Keratinocyte (primary cell): ENCODE data around the gene TEX44. TPM values are rescaled to one million over a fixed set of nuclear protein-coding genes. Genes with fewer than 3 reads are reported as not detected.
"Not testable (repeated sequence)": the region's sequence is repeated elsewhere in the genome, so short reads cannot be mapped to it uniquely, and the experiment has no call there.

Experiments
- DNase-seq: peaks from one replicate; pipeline ENCODE4 v3.0.0-alpha.2; 2011; ENCODE audit warnings: low read depth, missing footprints, low spot score
- FAIRE-seq: peaks from 2 replicates; lab custom pipeline; 2011; peaks lifted over from hg19 to GRCh38; lab: Jason Lieb, UNC
- H2AFZ ChIP-seq: 2 replicates; pipeline ENCODE4 v1.6.0; 2012; ENCODE audit warnings: low read length, control low read depth, inconsistent platforms; ENCODE audit not compliant: control insufficient read depth
- H3K27ac ChIP-seq: 2 replicates; pipeline ENCODE4 v1.5.1; 2011; ENCODE audit warnings: low read length; ENCODE audit not compliant: control insufficient read depth, insufficient read depth
- H3K27me3 ChIP-seq: 3 replicates; pipeline ENCODE4 v1.6.0; 2011; ENCODE audit warnings: low read length; ENCODE audit not compliant: control insufficient read depth, insufficient read depth; ENCODE audit errors: extremely low read depth
- H3K36me3 ChIP-seq, 2 experiments: 2 replicates in 1 of 2; 3 replicates in 1 of 2; pipeline ENCODE4 v1.5.1; 2011; ENCODE audit warnings: low read length in 2 of 2, mild to moderate bottlenecking in 1 of 2; ENCODE audit not compliant: control insufficient read depth in 2 of 2, insufficient read depth in 2 of 2; ENCODE audit errors: extremely low read depth in 1 of 2
- H3K4me1 ChIP-seq: 3 replicates; pipeline ENCODE4 v1.5.1; 2011; ENCODE audit warnings: low read length; ENCODE audit not compliant: control insufficient read depth, insufficient read depth; ENCODE audit errors: extremely low read depth
- H3K4me2 ChIP-seq: 3 replicates; pipeline ENCODE4 v1.6.0; 2011; ENCODE audit warnings: low read depth, low read length; ENCODE audit not compliant: control insufficient read depth, insufficient read depth; ENCODE audit errors: extremely low read depth
- H3K4me3 ChIP-seq, 3 experiments: fragments of 200-600 bp in 1 of 3; sonication (generic) in 1 of 3; 2 replicates in 2 of 3; 3 replicates in 1 of 3; pipeline ENCODE4 v1.5.1; 2011 to 2016; ENCODE audit warnings: low read length in 3 of 3, mild to moderate bottlenecking in 3 of 3, control low read depth in 2 of 3, inconsistent platforms in 1 of 3, low read depth in 1 of 3, mixed read lengths in 1 of 3, mixed run types in 1 of 3, moderate library complexity in 1 of 3; ENCODE audit not compliant: control insufficient read depth in 2 of 3, insufficient read depth in 2 of 3; ENCODE audit errors: extremely low read depth in 1 of 3
- H3K79me2 ChIP-seq: 2 replicates; pipeline ENCODE4 v1.6.0; 2012; ENCODE audit warnings: low read length; ENCODE audit not compliant: control insufficient read depth, insufficient read depth
- H3K9ac ChIP-seq: 3 replicates; pipeline ENCODE4 v1.6.0; 2011; ENCODE audit warnings: low read length; ENCODE audit not compliant: control insufficient read depth, insufficient read depth; ENCODE audit errors: extremely low read depth
- H3K9me1 ChIP-seq: 3 replicates; pipeline ENCODE4 v1.6.0; 2011; ENCODE audit warnings: low read length; ENCODE audit not compliant: control insufficient read depth, insufficient read depth; ENCODE audit errors: extremely low read depth
- H3K9me3 ChIP-seq: 2 replicates; pipeline ENCODE4 v1.5.1; 2012; ENCODE audit warnings: low read depth, low read length; ENCODE audit not compliant: control insufficient read depth
- H4K20me1 ChIP-seq: 3 replicates; pipeline ENCODE4 v1.6.0; 2011; ENCODE audit warnings: low read length; ENCODE audit not compliant: control insufficient read depth, insufficient read depth; ENCODE audit errors: extremely low read depth
- CTCF ChIP-seq, 3 experiments: IDR thresholded peaks in 1 of 3; conservative IDR thresholded peaks in 1 of 3; optimal IDR thresholded peaks in 1 of 3; 2 replicates in 2 of 3; 3 replicates in 1 of 3; pipeline versions ENCODE3 to v1.5.1; 2011; ENCODE audit warnings: low read length in 3 of 3, mild to moderate bottlenecking in 3 of 3, moderate library complexity in 2 of 3, control low read depth in 1 of 3, inconsistent platforms in 1 of 3; ENCODE audit not compliant: insufficient read depth in 2 of 3; ENCODE audit errors: extremely low read depth in 1 of 3
- EZH2 ChIP-seq: IDR thresholded peaks from one replicate; pipeline ENCODE4 v1.6.1; 2012; ENCODE audit warnings: inconsistent platforms, mild to moderate bottlenecking, low read length, moderate library complexity
- dilution Hi-C: fragments of 300-500 bp; cut with MboI; formaldehyde crosslinking; loops from one replicate; pipeline ENCODE4 v1.7.0; 2020; ENCODE audit warnings: low sequenced_read_pairs; ENCODE audit not compliant: extremely low pct_ligation_motif_present
- polyA plus RNA-seq, 5 experiments: library from polyadenylated mRNA; depleted of rRNA in 3 of 5; stranded (reverse) in 3 of 5; stranded (forward) in 1 of 5; unstranded in 1 of 5; fragments of >200 nt; gene quantifications; 1 replicate in 1 of 5; 2 replicates in 3 of 5; 3 replicates in 1 of 5; pipeline versions ENCODE4 v1.2.1 to v1.2.3, GENCODE V29; 2011 to 2012; ENCODE audit warnings: missing spikeins in 2 of 5, low read depth in 1 of 5, low replicate concordance in 1 of 5

TEX44 gene
- polyA plus RNA-seq, 1 donor (not counting 4 experiments of a cell fraction or from before 2014, with no cell fraction given) = not detected

DNA sequence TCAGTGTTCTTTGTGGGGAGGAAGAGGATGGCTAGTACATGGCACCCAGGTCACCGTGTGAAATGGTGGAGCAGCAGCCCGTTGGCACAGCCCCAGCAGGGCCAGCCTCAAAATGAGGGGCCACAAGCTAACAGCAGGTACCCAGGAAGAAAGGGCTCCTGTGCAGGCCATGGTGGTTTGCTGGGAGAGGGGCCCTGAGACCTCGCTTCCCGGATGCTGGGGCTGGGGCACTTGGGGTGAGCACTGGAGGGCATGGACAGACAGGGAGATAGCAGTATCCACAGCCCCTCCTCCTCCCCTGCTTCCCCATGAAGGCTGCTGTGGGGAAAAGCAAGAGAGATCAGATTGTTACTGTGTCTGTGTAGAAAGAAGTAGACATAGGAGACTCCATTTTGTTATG is 16.2 kb upstream of the TEX44 start:
- no peaks in the 10 kb centered on the region for H3K36me3 ChIP-seq
- dilution Hi-C loops = no loop called here
- TF ChIP-seq EZH2 (no peak), CTCF (optimal IDR thresholded peaks at IDR 0.05 in 1 of 3, IDR thresholded peaks at IDR 0.05 in 1 of 3, conservative IDR thresholded peaks at IDR 0.05 in 1 of 3; ENCODE audit: extremely low read depth in 1 of 3, insufficient read depth in 2 of 3, low read length in 3 of 3) (no peak)
- H3K9me3 ChIP-seq = no peaks in the 10 kb centered on the region
- no peaks in the 10 kb centered on the region for H3K27me3 ChIP-seq
- peak overlapping the region; percentile 43 for H2AFZ ChIP-seq
- H3K27ac ChIP-seq = peak overlapping the region; percentile 14
- no peaks in the 10 kb centered on the region for H4K20me1 ChIP-seq
- H3K9ac ChIP-seq = no peak overlapping the region
- peaks cover 4% of the 10 kb centered on the region for H3K4me1 ChIP-seq
- no peak overlapping the region for H3K4me2 ChIP-seq
- no peak for FAIRE-seq
- no peak for DNase-seq
- H3K4me3 ChIP-seq = no peak overlapping the region
- no peaks in the 10 kb centered on the region for H3K79me2 ChIP-seq
- H3K9me1 ChIP-seq = no peaks in the 10 kb centered on the region

DNA sequence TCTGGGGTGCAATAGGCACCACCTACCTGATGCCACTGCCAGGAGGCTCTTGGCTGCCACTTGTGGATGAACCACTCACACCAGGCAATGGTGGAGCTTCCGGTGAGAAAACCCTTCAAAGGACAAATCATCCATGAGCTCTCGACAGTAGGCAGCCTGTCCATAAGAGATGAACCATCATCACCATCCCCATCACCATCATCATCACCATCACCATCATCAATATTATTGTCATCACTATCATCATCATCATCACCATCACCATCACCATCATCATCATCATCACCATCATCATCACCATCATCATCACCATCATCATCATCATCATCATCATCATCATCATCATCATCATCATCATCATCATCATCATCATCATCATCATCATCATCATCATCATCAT is 14.0 kb upstream of the TEX44 start:
- dilution Hi-C loops, H3K27ac ChIP-seq, H3K4me2 ChIP-seq, DNase-seq, H3K79me2 ChIP-seq, H3K4me3 ChIP-seq, H3K36me3 ChIP-seq, H3K4me1 ChIP-seq, H3K27me3 ChIP-seq, H3K9me3 ChIP-seq, FAIRE-seq, H2AFZ ChIP-seq, H3K9me1 ChIP-seq, H4K20me1 ChIP-seq, H3K9ac ChIP-seq: not testable (repeated sequence)

- dilution Hi-C loops = no loop called here
- Histone ChIP-seq H3K27me3 (no peaks in the 10 kb centered on the region), H3K9ac (no peak overlapping the region), H3K79me2 (no peaks in the 10 kb centered on the region), H3K36me3 (no peaks in the 10 kb centered on the region), H3K27ac (no peak overlapping the region), H3K4me1 (peaks cover 4% of the 10 kb centered on the region), H3K4me3 (no peak overlapping the region), H3K9me3 (no peaks in the 10 kb centered on the region), H3K4me2 (no peak overlapping the region), H3K9me1 (no peaks in the 10 kb centered on the region), H2AFZ (no peak overlapping the region), H4K20me1 (no peaks in the 10 kb centered on the region)
- FAIRE-seq (no peak), DNase-seq (no peak)
- TF ChIP-seq CTCF (optimal IDR thresholded peaks at IDR 0.05 in 1 of 3, IDR thresholded peaks at IDR 0.05 in 1 of 3, conservative IDR thresholded peaks at IDR 0.05 in 1 of 3; ENCODE audit: extremely low read depth in 1 of 3, insufficient read depth in 2 of 3, low read length in 3 of 3) (no peak), EZH2 (no peak)
Observed at GRCh38 chr2:231579560-231579959, 13.1 kb upstream of the TEX44 start.
